ENCODE data around the gene PCDH19. TPM values are rescaled to one million over a fixed set of nuclear protein-coding genes. Genes with fewer than 3 reads are reported as not detected.
A peak's percentile ranks its signal among the peaks of the same experiment; 100 is the strongest.

PCDH19 gene
- total RNA-seq, 1 experiment from 2014 or later: 0.08 TPM

DNA sequence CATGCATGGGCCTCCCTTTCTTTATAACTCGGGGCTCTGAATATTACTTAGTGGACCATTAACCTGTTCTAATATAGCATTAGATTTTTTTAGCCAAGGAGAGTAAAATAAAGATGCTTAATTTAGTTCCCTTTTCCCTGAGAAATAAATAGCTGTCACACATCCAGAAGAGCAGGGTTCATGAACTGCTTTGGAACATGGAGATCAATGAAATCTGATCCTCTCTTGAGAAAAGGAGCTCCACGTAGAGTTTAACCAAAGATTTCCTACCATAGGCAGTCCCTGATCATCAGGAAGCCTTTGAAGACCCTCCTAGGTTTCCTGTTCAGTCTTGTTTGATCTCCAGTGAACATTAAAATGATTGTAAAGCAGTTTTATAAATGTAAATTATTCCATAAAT is 8.5 kb upstream of the PCDH19 start:
- Histone ChIP-seq H3K4me1 (ENCODE audit: control insufficient read depth, insufficient read depth, low read length) (no peaks in the 10 kb centered on the region), H3K4me3 (ENCODE audit: low read depth in 2 of 2, low read length in 2 of 2) (no peak overlapping the region), H3K9me3 (ENCODE audit: control insufficient read depth, insufficient read depth, low read depth, low read length) (no peaks in the 10 kb centered on the region), H3K36me3 (ENCODE audit: control insufficient read depth, insufficient read depth, low read length) (no peaks in the 10 kb centered on the region), H3K27ac (ENCODE audit: low read length) (no peak overlapping the region), H3K27me3 (ENCODE audit: control insufficient read depth, insufficient read depth, low read length) (peaks cover 2% of the 10 kb centered on the region)
- TF ChIP-seq TCF7L2 (IDR thresholded peaks at IDR 0.05; ENCODE audit: low read depth, low read length) (no peak), REST (IDR thresholded peaks at IDR 0.05; ENCODE audit: insufficient read depth in 1 of 2, low read depth in 2 of 2, low read length in 1 of 2) (no peak), POLR2AphosphoS5 (IDR thresholded peaks at IDR 0.05; ENCODE audit: low read depth, low read length) (no peak), SIN3A (IDR thresholded peaks at IDR 0.05; ENCODE audit: borderline replicate concordance, insufficient read depth, low read depth, low read length) (no peak)
- no peak for DNase-seq (ENCODE audit: low read depth, low spot score)
- ATAC-seq: no peak
- BruUV-seq (replicated peaks): no TSS peak
- POLR2A ChIA-PET: no interaction called here
- intact Hi-C loops (cut with micrococcal nuclease; ENCODE audit: unreplicated experiment): loop anchor here (10.0 kb wide), 1 partner anchor 1114 kb away; no protein-coding TSS in a partner anchor
- in situ Hi-C loops (cut with HindIII; ENCODE audit: low pct_unique_long_range_greater_than_20kb, low sequenced_read_pairs): no loop called here
- CTCF ChIA-PET: no interaction called here

GRCh38 chrX:100417681-100418080 is 7.6 kb upstream of the PCDH19 start:
- CTCF ChIA-PET: no interaction called here
- ATAC-seq (no peak), DNase-seq (ENCODE audit: low read depth, low spot score) (no peak)
- no peaks in the 10 kb centered on the region for H3K9me3 ChIP-seq (ENCODE audit: control insufficient read depth, insufficient read depth, low read depth, low read length)
- H3K27me3 ChIP-seq (ENCODE audit: control insufficient read depth, insufficient read depth, low read length): peaks cover 5% of the 10 kb centered on the region
- no peaks in the 10 kb centered on the region for H3K4me1 ChIP-seq (ENCODE audit: control insufficient read depth, insufficient read depth, low read length)
- no peak overlapping the region for H3K27ac ChIP-seq (ENCODE audit: low read length)
- POLR2A ChIA-PET: no interaction called here
- TF ChIP-seq SIN3A (IDR thresholded peaks at IDR 0.05; ENCODE audit: borderline replicate concordance, insufficient read depth, low read depth, low read length) (no peak), TCF7L2 (IDR thresholded peaks at IDR 0.05; ENCODE audit: low read depth, low read length) (no peak), POLR2AphosphoS5 (IDR thresholded peaks at IDR 0.05; ENCODE audit: low read depth, low read length) (no peak)
- TF ChIP-seq, protein P1, sequence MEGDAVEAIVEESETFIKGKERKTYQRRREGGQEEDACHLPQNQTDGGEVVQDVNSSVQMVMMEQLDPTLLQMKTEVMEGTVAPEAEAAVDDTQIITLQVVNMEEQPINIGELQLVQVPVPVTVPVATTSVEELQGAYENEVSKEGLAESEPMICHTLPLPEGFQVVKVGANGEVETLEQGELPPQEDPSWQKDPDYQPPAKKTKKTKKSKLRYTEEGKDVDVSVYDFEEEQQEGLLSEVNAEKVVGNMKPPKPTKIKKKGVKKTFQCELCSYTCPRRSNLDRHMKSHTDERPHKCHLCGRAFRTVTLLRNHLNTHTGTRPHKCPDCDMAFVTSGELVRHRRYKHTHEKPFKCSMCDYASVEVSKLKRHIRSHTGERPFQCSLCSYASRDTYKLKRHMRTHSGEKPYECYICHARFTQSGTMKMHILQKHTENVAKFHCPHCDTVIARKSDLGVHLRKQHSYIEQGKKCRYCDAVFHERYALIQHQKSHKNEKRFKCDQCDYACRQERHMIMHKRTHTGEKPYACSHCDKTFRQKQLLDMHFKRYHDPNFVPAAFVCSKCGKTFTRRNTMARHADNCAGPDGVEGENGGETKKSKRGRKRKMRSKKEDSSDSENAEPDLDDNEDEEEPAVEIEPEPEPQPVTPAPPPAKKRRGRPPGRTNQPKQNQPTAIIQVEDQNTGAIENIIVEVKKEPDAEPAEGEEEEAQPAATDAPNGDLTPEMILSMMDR (IDR thresholded peaks at IDR 0.05): no peak
- in situ Hi-C loops (cut with HindIII; ENCODE audit: low pct_unique_long_range_greater_than_20kb, low sequenced_read_pairs): no loop called here
- H3K4me3 ChIP-seq (ENCODE audit: low read depth in 2 of 2, low read length in 2 of 2): no peak overlapping the region
- intact Hi-C loops (cut with micrococcal nuclease; ENCODE audit: unreplicated experiment): loop anchor here (10.0 kb wide), 1 partner anchor 1113 kb away; no protein-coding TSS in a partner anchor
- BruUV-seq (replicated peaks): no TSS peak
- H3K36me3 ChIP-seq (ENCODE audit: control insufficient read depth, insufficient read depth, low read length): no peaks in the 10 kb centered on the region

- ATAC-seq (peak; percentile 78), DNase-seq (ENCODE audit: low read depth, low spot score) (no peak)
- H3K4me3 ChIP-seq (ENCODE audit: low read depth in 2 of 2, low read length in 2 of 2): no peak overlapping the region
- H3K4me1 ChIP-seq (ENCODE audit: control insufficient read depth, insufficient read depth, low read length): no peaks in the 10 kb centered on the region
- no peaks in the 10 kb centered on the region for H3K36me3 ChIP-seq (ENCODE audit: control insufficient read depth, insufficient read depth, low read length)
- in situ Hi-C loops (cut with HindIII; ENCODE audit: low pct_unique_long_range_greater_than_20kb, low sequenced_read_pairs): no loop called here
- TF ChIP-seq, protein P1 (IDR thresholded peaks at IDR 0.05): peak; percentile 58
- no peak for TF ChIP-seq SIN3A (IDR thresholded peaks at IDR 0.05; ENCODE audit: borderline replicate concordance, insufficient read depth, low read depth, low read length)
- no TSS peak for BruUV-seq (replicated peaks)
- H3K27me3 ChIP-seq (ENCODE audit: control insufficient read depth, insufficient read depth, low read length): peaks cover 10% of the 10 kb centered on the region; the same call in 1 of the 2 replicates
- POLR2A ChIA-PET: interaction anchor here (0.5 kb wide), 1 partner anchor 857 kb away, joined by 3 read pairs; no protein-coding TSS in a partner anchor
- H3K9me3 ChIP-seq (ENCODE audit: control insufficient read depth, insufficient read depth, low read depth, low read length): no peaks in the 10 kb centered on the region
- CTCF ChIA-PET: interaction anchor here (0.6 to 1.3 kb wide), 4 partner anchors 35 to 1109 kb away, joined by 3 to 7 read pairs (median 3); no protein-coding TSS in a partner anchor
- intact Hi-C loops (cut with micrococcal nuclease; ENCODE audit: unreplicated experiment): loop anchor here (5.0 to 10.0 kb wide), 2 partner anchors 46 to 1108 kb away; no protein-coding TSS in a partner anchor
- no peak overlapping the region for H3K27ac ChIP-seq (ENCODE audit: low read length)
Measured at GRCh38 chrX:100413229-100413628, 3.2 kb upstream of the PCDH19 start.

Data from Panc1 (cell line).